ENCODE data around the gene TECPR1.

Gene TECPR1

DNA sequence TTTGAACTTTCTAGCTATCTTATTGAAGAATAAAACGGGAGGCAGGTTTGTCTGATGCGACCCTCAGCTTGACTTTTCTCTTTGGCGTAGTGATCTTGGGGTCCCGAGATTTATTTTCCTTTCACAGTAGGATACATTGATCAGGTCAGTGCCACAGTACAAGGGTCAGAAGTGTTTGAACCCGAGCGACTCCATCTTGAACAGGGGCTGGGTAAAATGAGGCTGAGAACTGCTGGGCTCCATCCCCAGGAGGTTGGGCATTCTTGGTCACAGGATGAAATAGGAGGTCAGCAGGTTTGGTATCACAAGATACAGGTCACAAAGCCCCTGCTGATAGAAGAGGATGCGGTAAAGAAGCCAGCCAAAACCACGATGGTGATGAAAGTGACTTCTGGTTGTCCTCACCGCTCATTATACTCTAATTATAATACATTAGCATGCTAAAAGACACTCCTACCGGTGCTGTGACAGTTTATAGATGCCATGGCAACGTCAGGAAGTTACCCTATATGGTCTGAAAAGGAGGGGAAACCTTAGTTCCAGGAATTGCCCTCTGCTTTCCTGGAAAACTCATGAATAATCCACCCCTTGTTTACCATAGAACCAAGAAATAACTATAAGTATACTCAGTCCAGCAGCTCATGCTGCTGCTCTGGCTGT lies 3.0 kb upstream of the TECPR1 start:
- H3K4me3 ChIP-seq (ENCODE audit: insufficient read length, low read depth) = no peak overlapping the region

DNA sequence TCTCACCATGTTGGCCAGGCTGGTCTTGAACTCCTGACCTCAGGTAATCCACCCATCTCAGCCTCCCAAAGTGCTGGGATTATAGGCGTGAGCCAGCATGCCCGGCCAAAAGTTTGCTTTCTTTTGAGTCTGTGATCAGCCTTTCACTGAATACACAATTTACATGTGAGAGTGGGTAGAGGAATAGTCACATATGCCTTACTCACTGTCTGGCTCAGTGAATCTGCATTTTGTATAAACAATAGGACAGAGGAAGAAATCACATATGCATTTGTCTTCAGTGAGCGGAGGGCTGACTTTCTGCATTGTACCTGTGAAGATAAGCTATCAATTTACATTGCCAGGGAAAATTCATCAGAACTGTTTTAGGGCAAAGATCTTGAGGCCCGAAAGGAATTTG lies 2.5 kb upstream of the TECPR1 start:
- Histone ChIP-seq H3K9me3 (ENCODE audit: insufficient read depth, low read length) (no peaks in the 10 kb centered on the region), H3K4me1 (ENCODE audit: insufficient read depth, insufficient read length) (no peaks in the 10 kb centered on the region), H3K27me3 (ENCODE audit: insufficient read depth, insufficient read length) (no peaks in the 10 kb centered on the region), H3K4me3 (ENCODE audit: insufficient read length, low read depth) (no peak overlapping the region), H3K36me3 (ENCODE audit: insufficient read depth, insufficient read length, low read length) (peaks cover 6% of the 10 kb centered on the region), H3K9ac (ENCODE audit: insufficient read length, low read depth) (no peak overlapping the region)
- no peak for DNase-seq (ENCODE audit: low read depth, low spot score)
- TF ChIP-seq ZNF274 (IDR thresholded peaks at IDR 0.05; ENCODE audit: low read depth, low read length) = no peak
- no peak for TF ChIP-seq YY1 (IDR thresholded peaks at IDR 0.05; ENCODE audit: insufficient read depth, insufficient read length)
- no peak for TF ChIP-seq SUZ12 (IDR thresholded peaks at IDR 0.05; ENCODE audit: extremely low read depth, insufficient read depth, insufficient read length)

More for the DNA sequence above, 3.0 kb upstream of the TECPR1 start:
- H3K4me1 ChIP-seq (ENCODE audit: insufficient read depth, insufficient read length) = no peaks in the 10 kb centered on the region
- H3K36me3 ChIP-seq (ENCODE audit: insufficient read depth, insufficient read length, low read length) = peaks cover 6% of the 10 kb centered on the region
- no peak for DNase-seq (ENCODE audit: low read depth, low spot score)
- no peak for TF ChIP-seq YY1 (IDR thresholded peaks at IDR 0.05; ENCODE audit: insufficient read depth, insufficient read length)
- TF ChIP-seq ZNF274 (IDR thresholded peaks at IDR 0.05; ENCODE audit: low read depth, low read length) = no peak
- no peak for TF ChIP-seq SUZ12 (IDR thresholded peaks at IDR 0.05; ENCODE audit: extremely low read depth, insufficient read depth, insufficient read length)
- no peaks in the 10 kb centered on the region for H3K27me3 ChIP-seq (ENCODE audit: insufficient read depth, insufficient read length)
- no peak overlapping the region for H3K9ac ChIP-seq (ENCODE audit: insufficient read length, low read depth)
- no peaks in the 10 kb centered on the region for H3K9me3 ChIP-seq (ENCODE audit: insufficient read depth, low read length)

DNA sequence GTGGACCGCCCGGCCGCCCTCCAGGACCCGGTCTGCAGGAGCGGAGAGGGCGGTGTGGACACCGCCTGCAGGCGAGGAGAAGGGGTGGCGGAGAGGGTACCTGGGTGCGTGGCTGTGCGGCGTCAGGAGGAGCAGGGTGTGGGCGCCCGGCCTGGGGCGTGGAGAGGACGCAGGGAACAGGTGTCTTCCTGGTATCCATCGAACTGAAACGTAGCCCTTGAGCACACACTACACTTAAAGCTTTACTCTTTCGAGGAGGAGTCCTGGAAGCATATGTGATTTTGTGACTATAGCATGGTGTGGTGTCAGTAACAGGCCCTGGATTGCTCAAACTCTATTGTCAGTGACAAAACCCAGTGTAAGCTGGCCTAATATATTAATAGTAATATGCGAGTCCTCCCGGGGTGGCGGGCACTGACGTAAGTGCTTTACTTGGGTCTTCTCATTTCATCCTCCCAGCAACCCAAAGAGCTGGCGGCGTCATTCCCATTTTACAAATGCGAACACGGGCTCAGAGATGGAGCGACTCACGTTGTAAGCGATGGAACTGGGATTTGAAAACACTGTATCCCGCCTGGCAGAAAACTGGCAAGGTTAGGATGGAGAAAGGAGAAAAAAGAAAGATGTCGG lies 508 bp upstream of the TECPR1 start:
- Histone ChIP-seq H3K36me3 (ENCODE audit: insufficient read depth, insufficient read length, low read length) (peaks cover 6% of the 10 kb centered on the region), H3K4me1 (ENCODE audit: insufficient read depth, insufficient read length) (no peaks in the 10 kb centered on the region), H3K9ac (ENCODE audit: insufficient read length, low read depth) (peak overlapping the region; percentile 85), H3K4me3 (ENCODE audit: insufficient read length, low read depth) (peak overlapping the region; percentile 81), H3K9me3 (ENCODE audit: insufficient read depth, low read length) (no peaks in the 10 kb centered on the region), H3K27me3 (ENCODE audit: insufficient read depth, insufficient read length) (no peaks in the 10 kb centered on the region)
- DNase-seq (ENCODE audit: low read depth, low spot score) = no peak
- no peak for TF ChIP-seq ZNF274 (IDR thresholded peaks at IDR 0.05; ENCODE audit: low read depth, low read length)
- TF ChIP-seq YY1 (IDR thresholded peaks at IDR 0.05; ENCODE audit: insufficient read depth, insufficient read length) = no peak
- no peak for TF ChIP-seq SUZ12 (IDR thresholded peaks at IDR 0.05; ENCODE audit: extremely low read depth, insufficient read depth, insufficient read length)

DNA sequence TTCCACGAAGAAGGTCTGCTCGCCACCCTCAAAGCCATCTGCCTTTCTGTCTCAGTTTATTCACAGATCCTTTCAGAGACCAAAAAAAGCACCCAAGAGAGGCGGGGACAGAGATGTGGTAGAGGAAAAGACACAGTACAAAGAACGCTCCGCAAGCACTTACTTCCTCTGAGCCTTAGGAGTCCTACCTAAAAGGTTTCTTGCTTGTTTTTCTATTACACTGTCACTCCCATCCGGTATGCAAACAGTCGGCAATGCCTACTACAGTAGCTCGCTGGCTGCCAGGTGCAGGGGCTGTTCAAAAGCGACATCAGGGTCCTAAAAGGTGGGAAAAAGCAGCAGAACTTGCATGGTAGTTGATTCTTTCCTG lies 816 bp downstream of the TECPR1 start:
- peak overlapping the region; percentile 57 for H3K9ac ChIP-seq (ENCODE audit: insufficient read length, low read depth)
- no peak for DNase-seq (ENCODE audit: low read depth, low spot score)
- H3K9me3 ChIP-seq (ENCODE audit: insufficient read depth, low read length) = no peaks in the 10 kb centered on the region

DNA sequence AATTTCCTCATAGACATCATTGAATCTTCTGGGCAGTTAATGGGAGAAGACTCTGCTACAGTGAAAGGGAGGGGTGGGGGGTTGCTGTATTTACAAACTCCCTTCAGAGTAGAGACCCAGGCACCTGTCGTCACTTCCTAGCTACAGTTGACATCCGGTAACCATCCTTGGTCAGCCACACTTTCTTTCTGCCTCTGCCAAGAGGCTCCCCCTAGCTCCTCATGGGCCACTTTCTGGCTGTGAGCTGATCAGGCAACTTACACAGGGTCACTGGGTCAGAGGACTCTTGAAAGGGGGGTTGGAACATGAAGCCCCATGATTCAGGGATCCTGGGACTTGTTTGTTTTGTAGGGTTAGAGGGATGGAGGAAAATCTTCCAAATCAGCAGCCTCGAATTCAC lies 1.2 kb downstream of the TECPR1 start:
- H3K36me3 ChIP-seq (ENCODE audit: insufficient read depth, insufficient read length, low read length) = no peaks in the 10 kb centered on the region
- DNase-seq (ENCODE audit: low read depth, low spot score) = no peak
- TF ChIP-seq ZNF274 (IDR thresholded peaks at IDR 0.05; ENCODE audit: low read depth, low read length) (no peak), SUZ12 (IDR thresholded peaks at IDR 0.05; ENCODE audit: extremely low read depth, insufficient read depth, insufficient read length) (no peak), YY1 (IDR thresholded peaks at IDR 0.05; ENCODE audit: insufficient read depth, insufficient read length) (no peak)
- H3K4me3 ChIP-seq (ENCODE audit: insufficient read length, low read depth) = peak overlapping the region; percentile 81
- H3K9me3 ChIP-seq (ENCODE audit: insufficient read depth, low read length) = no peaks in the 10 kb centered on the region
- no peaks in the 10 kb centered on the region for H3K27me3 ChIP-seq (ENCODE audit: insufficient read depth, insufficient read length)
- H3K9ac ChIP-seq (ENCODE audit: insufficient read length, low read depth) = peak overlapping the region; percentile 57
- H3K4me1 ChIP-seq (ENCODE audit: insufficient read depth, insufficient read length) = no peaks in the 10 kb centered on the region

More for the DNA sequence above, 816 bp downstream of the TECPR1 start:
- H3K4me1 ChIP-seq (ENCODE audit: insufficient read depth, insufficient read length) = no peaks in the 10 kb centered on the region
- TF ChIP-seq SUZ12 (IDR thresholded peaks at IDR 0.05; ENCODE audit: extremely low read depth, insufficient read depth, insufficient read length) (no peak), YY1 (IDR thresholded peaks at IDR 0.05; ENCODE audit: insufficient read depth, insufficient read length) (no peak), ZNF274 (IDR thresholded peaks at IDR 0.05; ENCODE audit: low read depth, low read length) (no peak)
- peak overlapping the region; percentile 81 for H3K4me3 ChIP-seq (ENCODE audit: insufficient read length, low read depth)
- H3K36me3 ChIP-seq (ENCODE audit: insufficient read depth, insufficient read length, low read length) = no peaks in the 10 kb centered on the region
- H3K27me3 ChIP-seq (ENCODE audit: insufficient read depth, insufficient read length) = no peaks in the 10 kb centered on the region

DNA sequence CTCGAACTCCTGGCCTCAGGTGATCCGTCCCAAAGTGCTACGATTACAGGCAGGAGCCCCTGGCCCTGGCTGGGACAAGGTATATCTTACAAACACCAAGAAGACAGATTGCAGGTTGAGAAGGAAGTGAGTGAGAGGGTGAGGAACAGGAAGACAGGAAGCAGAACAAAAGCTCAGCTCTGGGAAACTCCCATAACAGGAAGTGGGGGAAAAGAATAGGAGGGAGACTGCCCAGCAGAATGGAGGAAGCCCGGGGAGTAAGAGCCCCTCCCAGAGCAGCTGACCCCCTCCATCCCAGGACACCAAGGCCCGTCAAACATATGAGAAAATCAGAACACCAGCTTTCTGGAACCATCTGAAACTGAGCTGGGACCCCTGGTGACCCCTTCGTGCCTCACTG lies 2.9 kb downstream of the TECPR1 start:
- Histone ChIP-seq H3K9ac (ENCODE audit: insufficient read length, low read depth) (no peak overlapping the region), H3K27me3 (ENCODE audit: insufficient read depth, insufficient read length) (no peaks in the 10 kb centered on the region)
- no peak for TF ChIP-seq YY1 (IDR thresholded peaks at IDR 0.05; ENCODE audit: insufficient read depth, insufficient read length)
- TF ChIP-seq SUZ12 (IDR thresholded peaks at IDR 0.05; ENCODE audit: extremely low read depth, insufficient read depth, insufficient read length) = no peak
- TF ChIP-seq ZNF274 (IDR thresholded peaks at IDR 0.05; ENCODE audit: low read depth, low read length) = no peak

DNA sequence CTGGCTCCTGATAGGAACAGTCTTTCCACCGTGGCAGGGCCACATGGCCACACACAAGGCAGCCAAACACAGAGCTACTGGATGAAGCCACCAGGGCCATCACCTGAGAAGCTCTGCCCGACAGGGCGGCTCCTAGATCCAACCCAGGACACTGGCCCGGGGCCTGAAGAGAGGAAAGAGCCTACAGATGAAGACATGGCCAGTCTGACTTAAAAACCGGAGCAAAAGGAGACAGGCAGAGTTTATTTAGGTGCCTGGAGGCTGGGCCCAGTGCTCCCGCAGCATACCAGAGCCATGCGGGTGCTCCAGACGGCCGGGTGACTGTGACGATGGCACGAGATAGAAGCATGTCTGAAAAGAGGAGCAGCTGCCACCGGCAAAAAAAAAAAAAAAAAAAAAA lies 3.9 kb downstream of the TECPR1 start:
- TF ChIP-seq ZNF274 (IDR thresholded peaks at IDR 0.05; ENCODE audit: low read depth, low read length) (no peak), YY1 (IDR thresholded peaks at IDR 0.05; ENCODE audit: insufficient read depth, insufficient read length) (no peak), SUZ12 (IDR thresholded peaks at IDR 0.05; ENCODE audit: extremely low read depth, insufficient read depth, insufficient read length) (no peak)
- DNase-seq (ENCODE audit: low read depth, low spot score) = no peak
- no peaks in the 10 kb centered on the region for H3K27me3 ChIP-seq (ENCODE audit: insufficient read depth, insufficient read length)
- H3K4me3 ChIP-seq (ENCODE audit: insufficient read length, low read depth) = no peak overlapping the region
- H3K9me3 ChIP-seq (ENCODE audit: insufficient read depth, low read length) = no peaks in the 10 kb centered on the region
- peaks cover 4% of the 10 kb centered on the region for H3K36me3 ChIP-seq (ENCODE audit: insufficient read depth, insufficient read length, low read length)
- no peaks in the 10 kb centered on the region for H3K4me1 ChIP-seq (ENCODE audit: insufficient read depth, insufficient read length)
- H3K9ac ChIP-seq (ENCODE audit: insufficient read length, low read depth) = no peak overlapping the region

More for the DNA sequence above, 2.9 kb downstream of the TECPR1 start:
- no peak for DNase-seq (ENCODE audit: low read depth, low spot score)
- Histone ChIP-seq H3K4me1 (ENCODE audit: insufficient read depth, insufficient read length) (no peaks in the 10 kb centered on the region), H3K4me3 (ENCODE audit: insufficient read length, low read depth) (no peak overlapping the region), H3K9me3 (ENCODE audit: insufficient read depth, low read length) (no peaks in the 10 kb centered on the region), H3K36me3 (ENCODE audit: insufficient read depth, insufficient read length, low read length) (peaks cover 3% of the 10 kb centered on the region)

All from NT2/D1 (cell line).